HG03469 (cell line): ENCODE data around the gene MS4A4A.

Experiments
- ATAC-seq: cut with Tn5 transposase; IDR thresholded peaks from one replicate; pipeline ENCODE4 v1.9.1; 2021; ENCODE audit warnings: mild to moderate bottlenecking, moderate library complexity, moderate number of reproducible peaks; ENCODE audit not compliant: unreplicated experiment

Gene MS4A4A

GRCh38 chr11:60345489-60345888 lies 65.0 kb downstream of the MS4A4A start:
- no peak for ATAC-seq

- no peak for ATAC-seq
These were observed 66.8 kb downstream of the MS4A4A start for GRCh38 chr11:60347084-60347797.

GRCh38 chr11:60348116-60348515 lies 67.7 kb downstream of the MS4A4A start:
- ATAC-seq: no peak

GRCh38 chr11:60349990-60350389 lies 69.5 kb downstream of the MS4A4A start:
- no peak for ATAC-seq

- ATAC-seq: no peak
These were observed 77.3 kb downstream of the MS4A4A start for GRCh38 chr11:60357771-60358170.
